GM23338 (cell line): ENCODE measurements around the gene PTPRF. TPM values are rescaled to one million over a fixed set of nuclear protein-coding genes. Genes with fewer than 3 reads are reported as not detected.

ENCODE experiments used
- ATAC-seq: fragments of 200-7000 bp; cut with Tn5 transposase; 3 replicates; pipeline ENCODE4 v1.9.1; 2020
- DNase-seq: peaks from one replicate; pipeline ENCODE4 v3.0.0-alpha.2; 2015; ENCODE audit warnings: low spot score
- H2AFZ ChIP-seq: fragments of 200-600 bp; sonication (generic); 2 replicates; pipeline ENCODE4 v1.8.0; 2016; ENCODE audit warnings: antibody characterized with exemption, mild to moderate bottlenecking, moderate library complexity
- H3F3A ChIP-seq: fragments of 200-600 bp; sonication (generic); replicated peaks from 2 replicates; pipeline ENCODE4 v1.8.0; 2017; ENCODE audit warnings: antibody characterized with exemption, mixed run types, low read depth
- H3K27ac ChIP-seq: fragments of 200-600 bp; sonication (generic); 2 replicates; pipeline ENCODE4 v1.6.1; 2016; ENCODE audit warnings: low read depth
- H3K27me3 ChIP-seq: fragments of 200-600 bp; sonication (generic); 2 replicates; pipeline ENCODE4 v1.8.0; 2016; ENCODE audit warnings: mild to moderate bottlenecking, mixed run types, moderate library complexity; ENCODE audit not compliant: insufficient read depth
- H3K36me3 ChIP-seq: fragments of 200-600 bp; sonication (generic); 2 replicates; pipeline ENCODE4 v1.8.0; 2016; ENCODE audit warnings: mild to moderate bottlenecking; ENCODE audit not compliant: insufficient read depth
- H3K4me1 ChIP-seq: fragments of 200-600 bp; sonication (generic); 2 replicates; pipeline ENCODE4 v1.8.0; 2016; ENCODE audit warnings: mild to moderate bottlenecking, moderate library complexity; ENCODE audit not compliant: insufficient read depth
- H3K4me2 ChIP-seq: fragments of 200-600 bp; sonication (generic); 2 replicates; pipeline ENCODE4 v1.7.1; 2017; ENCODE audit warnings: mixed run types
- H3K4me3 ChIP-seq: fragments of 200-600 bp; sonication (generic); 2 replicates; pipeline ENCODE4 v1.6.1; 2016; ENCODE audit warnings: mixed run types
- H3K79me2 ChIP-seq: fragments of 200-600 bp; sonication (generic); replicated peaks from 2 replicates; pipeline ENCODE4 v1.8.0; 2017; ENCODE audit warnings: mild to moderate bottlenecking; ENCODE audit not compliant: insufficient read depth
- H3K9me2 ChIP-seq: fragments of 200-600 bp; sonication (generic); 2 replicates; pipeline ENCODE4 v1.8.0; 2017; ENCODE audit not compliant: insufficient read depth
- H4K20me1 ChIP-seq: fragments of 200-600 bp; sonication (generic); replicated peaks from 2 replicates; pipeline ENCODE4 v1.8.0; 2017; ENCODE audit warnings: mild to moderate bottlenecking; ENCODE audit not compliant: insufficient read depth
- H3K27ac Mint-ChIP-seq: 2 replicates; pipeline ENCODE4 v1.8.0; 2020; ENCODE audit warnings: inconsistent platforms, mild to moderate bottlenecking, moderate library complexity, mixed read lengths
- H3K27me3 Mint-ChIP-seq: 3 replicates; pipeline ENCODE4 v1.8.0; 2022; ENCODE audit warnings: low read depth, mild to moderate bottlenecking, moderate library complexity, mixed read lengths, inconsistent platforms; ENCODE audit not compliant: insufficient read depth, poor library complexity
- H3K36me3 Mint-ChIP-seq: 3 replicates; pipeline ENCODE4 v1.8.0; 2021; ENCODE audit warnings: low read depth, mild to moderate bottlenecking, inconsistent platforms, moderate library complexity, mixed read lengths
- H3K4me1 Mint-ChIP-seq: 3 replicates; pipeline ENCODE4 v1.8.0; 2020; ENCODE audit warnings: mild to moderate bottlenecking, inconsistent platforms, mixed read lengths
- H3K4me3 Mint-ChIP-seq: 3 replicates; pipeline ENCODE4 v1.8.0; 2021; ENCODE audit warnings: moderate library complexity, mild to moderate bottlenecking, inconsistent platforms, mixed read lengths
- H3K9me3 Mint-ChIP-seq: 3 replicates; pipeline ENCODE4 v1.8.0; 2020; ENCODE audit warnings: moderate library complexity, mild to moderate bottlenecking, inconsistent platforms, mixed read lengths
- CREB1 ChIP-seq: fragments of 250-450 bp; sonication (Bioruptor Pico); IDR thresholded peaks from 2 replicates; pipeline ENCODE4 v1.5.0; 2020; ENCODE audit warnings: low read depth, mild to moderate bottlenecking, moderate library complexity
- EZH2 ChIP-seq: fragments of 200-600 bp; sonication (generic); IDR thresholded peaks from one replicate; pipeline ENCODE4 v1.8.0; 2017; ENCODE audit warnings: antibody characterized with exemption, mild to moderate bottlenecking, low read depth; ENCODE audit not compliant: unreplicated experiment
- EZH2phosphoT487 ChIP-seq: fragments of 200-600 bp; sonication (generic); IDR thresholded peaks from one replicate; pipeline ENCODE4 v1.8.1; 2018; ENCODE audit warnings: antibody characterized with exemption; ENCODE audit not compliant: unreplicated experiment
- JUNB ChIP-seq: IDR thresholded peaks from one replicate; pipeline ENCODE4 v1.6.1; 2016; ENCODE audit warnings: antibody characterized with exemption; ENCODE audit not compliant: unreplicated experiment
- POLR2AphosphoS5 ChIP-seq: IDR thresholded peaks from 2 replicates; pipeline ENCODE4 v1.6.1; 2016; ENCODE audit warnings: antibody characterized with exemption, low read depth
- REST ChIP-seq: IDR thresholded peaks from one replicate; pipeline ENCODE4 v1.6.1; 2018; ENCODE audit warnings: antibody characterized with exemption; ENCODE audit not compliant: unreplicated experiment
- STAT1 ChIP-seq: IDR thresholded peaks from one replicate; pipeline ENCODE4 v1.6.1; 2016; ENCODE audit warnings: antibody characterized with exemption; ENCODE audit not compliant: unreplicated experiment
- ZNF114 ChIP-seq: fragments of 250-450 bp; sonication (Bioruptor Pico); IDR thresholded peaks from 2 replicates; pipeline ENCODE4 v1.5.0; 2020; ENCODE audit warnings: mild to moderate bottlenecking, moderate library complexity
- ZNF462 ChIP-seq: fragments of 250-450 bp; sonication (Bioruptor Pico); IDR thresholded peaks from 2 replicates; pipeline ENCODE4 v1.5.0; 2020; ENCODE audit warnings: mild to moderate bottlenecking, moderate library complexity
- polyA plus RNA-seq: library from polyadenylated mRNA; unstranded; fragments of >200 nt; fragmentation: Nextera tagmentation; extraction: Ambion mirVana; gene quantifications from 2 replicates; pipeline ENCODE4 v1.2.1, GENCODE V29; 2016
- total RNA-seq: library from RNA; depleted of rRNA; stranded (reverse); fragments of >200 nt; shearing (Covaris generic); gene quantifications from 2 replicates; pipeline ENCODE4 v1.2.3, GENCODE V29; 2014

Gene PTPRF
- total and polyA plus RNA-seq, 2 experiments from 2014 or later, result 52.4 to 173 TPM

DNA sequence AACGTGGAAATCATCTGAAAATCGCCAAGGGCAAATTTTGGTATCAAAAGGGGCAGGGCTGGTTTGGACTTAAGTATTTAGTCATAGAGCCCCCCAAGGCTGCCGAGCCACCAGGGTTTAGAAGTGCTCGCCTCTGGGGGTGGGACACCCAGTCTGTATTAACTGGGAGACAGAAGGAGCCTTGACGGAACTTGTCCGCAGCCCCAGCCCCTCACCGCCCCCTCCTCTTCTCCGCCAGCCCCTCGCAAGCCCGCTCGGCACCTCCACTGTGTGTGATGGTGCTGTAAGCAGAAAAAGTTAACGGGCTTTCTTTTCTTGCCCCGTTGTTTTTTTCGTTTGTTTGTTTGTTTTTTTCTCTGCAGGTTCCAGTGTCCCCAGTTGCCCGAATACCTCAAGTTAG is 81.7 kb downstream of the PTPRF start (continued):
- TF ChIP-seq ZNF462 (CRISPR knock-in tag), result no peak

GRCh38 chr1:43613075-43613942 is 82.6 kb downstream of the PTPRF start:
- no peaks in the 10 kb centered on the region for H3F3A ChIP-seq
- Mint-ChIP-seq H3K4me3 (no peak overlapping the region), H3K4me1 (no peaks in the 10 kb centered on the region), H3K36me3 (peaks cover 79% of the 10 kb centered on the region), H3K27me3 (peaks cover 5% of the 10 kb centered on the region), H3K27ac (no peak overlapping the region), H3K9me3 (no peaks in the 10 kb centered on the region; the same call in 2 of the 3 replicates)
- H3K27ac ChIP-seq, result no peak overlapping the region
- no peaks in the 10 kb centered on the region for H3K79me2 ChIP-seq
- H3K4me2 ChIP-seq, result no peak overlapping the region
- DNase-seq, result no peak
- no peaks in the 10 kb centered on the region for H3K9me2 ChIP-seq
- no peak for ATAC-seq
- H3K4me1 ChIP-seq, result no peaks in the 10 kb centered on the region
- H2AFZ ChIP-seq, result no peak overlapping the region
- TF ChIP-seq POLR2AphosphoS5 (no peak), REST (no peak), CREB1 (CRISPR knock-in tag) (no peak), STAT1 (no peak), JUNB (no peak), ZNF114 (no peak), EZH2 (no peak), EZH2phosphoT487 (no peak)
- H4K20me1 ChIP-seq, result no peaks in the 10 kb centered on the region; the same call in 1 of the 2 replicates
- no peaks in the 10 kb centered on the region for H3K27me3 ChIP-seq
- H3K36me3 ChIP-seq, result peaks cover 2% of the 10 kb centered on the region; the same call in 1 of the 2 replicates
- no peak overlapping the region for H3K4me3 ChIP-seq
